Calu3 (cell line): Measurements from ENCODE around the gene GRM7. TPM values are rescaled to one million over a fixed set of nuclear protein-coding genes. Genes with fewer than 3 reads are reported as not detected.

ENCODE experiments used
- BruUV-seq: library from RNA; stranded (reverse); fragments of 400-500 nt; replicated peaks from 2 replicates; lab custom pipeline; 2021; lab: Mats Ljungman, UMichigan
- CTCF ChIA-PET: fragments of 300-600 bp; sonication (Branson Sonifier 250); formaldehyde crosslinking; loops from one replicate; lab custom pipeline; 2022; ENCODE audit warnings: antibody characterized with exemption; lab: Charles Lee
- DNase-seq: peaks from one replicate; pipeline ENCODE4 v3.0.0; 2022
- H3K27ac Mint-ChIP-seq: one replicate; pipeline ENCODE4 v1.8.0; 2022; ENCODE audit warnings: mixed read lengths; ENCODE audit not compliant: unreplicated experiment
- H3K27me3 Mint-ChIP-seq: one replicate; pipeline ENCODE4 v1.8.0; 2022; ENCODE audit warnings: mixed read lengths; ENCODE audit not compliant: unreplicated experiment
- H3K36me3 Mint-ChIP-seq: one replicate; pipeline ENCODE4 v1.8.0; 2022; ENCODE audit warnings: mild to moderate bottlenecking, moderate library complexity, mixed read lengths; ENCODE audit not compliant: insufficient read depth, unreplicated experiment
- H3K4me1 Mint-ChIP-seq: one replicate; pipeline ENCODE4 v1.8.0; 2022; ENCODE audit warnings: mild to moderate bottlenecking, low read depth, mixed read lengths; ENCODE audit not compliant: unreplicated experiment
- H3K4me3 Mint-ChIP-seq: one replicate; pipeline ENCODE4 v1.8.0; 2022; ENCODE audit warnings: mild to moderate bottlenecking, low read depth, moderate library complexity, mixed read lengths; ENCODE audit not compliant: unreplicated experiment
- H3K9me3 Mint-ChIP-seq: one replicate; pipeline ENCODE4 v1.8.0; 2022; ENCODE audit warnings: low read depth, mixed read lengths; ENCODE audit not compliant: unreplicated experiment
- intact Hi-C: fragments of 100-400 bp; cut with micrococcal nuclease; formaldehyde crosslinking; loops from one replicate; pipeline ENCODE4 v1.10.0; 2022; ENCODE audit not compliant: unreplicated experiment
- total RNA-seq: library from RNA; stranded (reverse); gene quantifications from 2 replicates; pipeline ENCODE4 v1.2.3, GENCODE V29; 2022
- TF ChIP-seq, protein P1 (sequence below): fragments of 200-600 bp; IDR thresholded peaks from one replicate; pipeline ENCODE4 v1.8.0; 2022; ENCODE audit warnings: antibody characterized with exemption; ENCODE audit not compliant: unreplicated experiment

Gene GRM7
- total RNA-seq, 1 experiment from 2014 or later: not detected

GRCh38 chr3:7692866-7693265, 832.0 kb downstream of the GRM7 start:
- Mint-ChIP-seq H3K36me3 (no peaks in the 10 kb centered on the region), H3K9me3 (peaks cover 5% of the 10 kb centered on the region), H3K27ac (no peak overlapping the region), H3K27me3 (no peaks in the 10 kb centered on the region), H3K4me3 (no peak overlapping the region), H3K4me1 (no peaks in the 10 kb centered on the region)
- CTCF ChIA-PET: no interaction called here
- intact Hi-C loops: no loop called here
- TF ChIP-seq, protein P1, sequence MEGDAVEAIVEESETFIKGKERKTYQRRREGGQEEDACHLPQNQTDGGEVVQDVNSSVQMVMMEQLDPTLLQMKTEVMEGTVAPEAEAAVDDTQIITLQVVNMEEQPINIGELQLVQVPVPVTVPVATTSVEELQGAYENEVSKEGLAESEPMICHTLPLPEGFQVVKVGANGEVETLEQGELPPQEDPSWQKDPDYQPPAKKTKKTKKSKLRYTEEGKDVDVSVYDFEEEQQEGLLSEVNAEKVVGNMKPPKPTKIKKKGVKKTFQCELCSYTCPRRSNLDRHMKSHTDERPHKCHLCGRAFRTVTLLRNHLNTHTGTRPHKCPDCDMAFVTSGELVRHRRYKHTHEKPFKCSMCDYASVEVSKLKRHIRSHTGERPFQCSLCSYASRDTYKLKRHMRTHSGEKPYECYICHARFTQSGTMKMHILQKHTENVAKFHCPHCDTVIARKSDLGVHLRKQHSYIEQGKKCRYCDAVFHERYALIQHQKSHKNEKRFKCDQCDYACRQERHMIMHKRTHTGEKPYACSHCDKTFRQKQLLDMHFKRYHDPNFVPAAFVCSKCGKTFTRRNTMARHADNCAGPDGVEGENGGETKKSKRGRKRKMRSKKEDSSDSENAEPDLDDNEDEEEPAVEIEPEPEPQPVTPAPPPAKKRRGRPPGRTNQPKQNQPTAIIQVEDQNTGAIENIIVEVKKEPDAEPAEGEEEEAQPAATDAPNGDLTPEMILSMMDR: no peak
- BruUV-seq: no TSS peak
- no peak for DNase-seq

DNA sequence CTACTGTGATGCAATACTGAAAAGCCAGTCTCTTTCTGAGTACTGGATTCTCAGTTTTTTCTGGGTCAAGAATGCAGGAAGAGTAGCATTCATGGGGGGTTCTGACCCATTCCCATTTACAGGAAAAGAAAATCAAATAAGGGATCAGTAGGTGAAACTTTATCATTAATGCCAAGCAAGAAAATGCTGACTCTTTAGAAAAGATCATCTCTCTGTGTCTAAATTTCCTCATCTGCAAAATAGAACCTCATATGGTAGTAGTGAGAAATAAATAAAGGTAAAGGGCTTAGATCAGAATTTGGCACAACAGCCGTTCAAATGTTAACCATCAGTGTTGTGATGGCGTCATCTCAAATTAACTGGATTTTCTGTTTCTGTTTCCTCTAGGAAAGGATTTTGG, 833.1 kb downstream of the GRM7 start:
- H3K27me3 Mint-ChIP-seq: no peaks in the 10 kb centered on the region
- H3K36me3 Mint-ChIP-seq: no peaks in the 10 kb centered on the region
- TF ChIP-seq, protein P1: no peak
- BruUV-seq: no TSS peak
- CTCF ChIA-PET: no interaction called here
- H3K4me1 Mint-ChIP-seq: no peaks in the 10 kb centered on the region
- peaks cover 5% of the 10 kb centered on the region for H3K9me3 Mint-ChIP-seq
- H3K4me3 Mint-ChIP-seq: no peak overlapping the region
- intact Hi-C loops: no loop called here
- no peak overlapping the region for H3K27ac Mint-ChIP-seq
- no peak for DNase-seq

GRCh38 chr3:7695049-7695448, 834.1 kb downstream of the GRM7 start:
- no peak overlapping the region for H3K4me3 Mint-ChIP-seq

DNA sequence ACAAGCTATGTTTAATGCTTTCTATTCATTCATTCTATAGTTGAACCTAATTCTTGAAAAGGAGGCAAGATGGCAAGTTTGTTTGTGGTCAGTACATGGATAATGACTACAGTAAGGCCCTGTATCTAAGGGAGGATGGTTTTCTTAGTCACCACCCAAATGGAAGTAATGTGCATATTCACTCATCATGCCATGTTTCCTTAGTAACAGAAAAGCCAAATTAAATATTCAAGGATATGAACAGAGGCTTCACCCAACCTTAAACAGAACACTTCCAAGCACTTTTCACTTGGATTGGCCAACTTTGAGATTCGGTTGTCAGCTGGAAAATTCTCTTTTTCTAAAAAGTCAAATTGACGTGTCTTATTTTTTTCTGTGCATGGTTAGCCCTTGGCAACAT, 835.4 kb downstream of the GRM7 start:
- Mint-ChIP-seq H3K27me3 (no peaks in the 10 kb centered on the region), H3K27ac (no peak overlapping the region), H3K9me3 (peaks cover 5% of the 10 kb centered on the region), H3K4me1 (no peaks in the 10 kb centered on the region), H3K4me3 (no peak overlapping the region), H3K36me3 (no peaks in the 10 kb centered on the region)
- BruUV-seq: no TSS peak
- TF ChIP-seq, protein P1: no peak
- no peak for DNase-seq
- intact Hi-C loops: no loop called here
- CTCF ChIA-PET: no interaction called here

More at GRCh38 chr3:7695049-7695448, 834.1 kb downstream of the GRM7 start:
- Mint-ChIP-seq H3K4me1 (no peaks in the 10 kb centered on the region), H3K9me3 (peaks cover 5% of the 10 kb centered on the region), H3K27me3 (no peaks in the 10 kb centered on the region), H3K36me3 (no peaks in the 10 kb centered on the region), H3K27ac (no peak overlapping the region)
- intact Hi-C loops: no loop called here
- TF ChIP-seq, protein P1: no peak
- CTCF ChIA-PET: no interaction called here
- no peak for DNase-seq
- BruUV-seq: no TSS peak
